BLaER1 (cell line): ENCODE data around the gene AP4M1.
A peak's percentile ranks its signal among the peaks of the same experiment; 100 is the strongest.

Source experiments
- H3K27ac ChIP-seq: shearing (Covaris generic); formaldehyde crosslinking; 2 replicates; pipeline ENCODE4 v1.8.1; 2022
- H3K27me3 ChIP-seq: shearing (Covaris generic); formaldehyde crosslinking; 2 replicates; pipeline ENCODE4 v1.8.1; 2022
- H3K36me3 ChIP-seq: shearing (Covaris generic); formaldehyde crosslinking; 2 replicates; pipeline ENCODE4 v1.8.1; 2022
- H3K4me1 ChIP-seq: shearing (Covaris generic); formaldehyde crosslinking; 2 replicates; pipeline ENCODE4 v1.8.1; 2022
- H3K4me2 ChIP-seq: shearing (Covaris generic); formaldehyde crosslinking; 2 replicates; pipeline ENCODE4 v1.8.1; 2022
- H3K4me3 ChIP-seq: shearing (Covaris generic); formaldehyde crosslinking; 2 replicates; pipeline ENCODE4 v1.8.1; 2022
- H3K9ac ChIP-seq: shearing (Covaris generic); formaldehyde crosslinking; 2 replicates; pipeline ENCODE4 v1.8.1; 2022
- H3K9me3 ChIP-seq: shearing (Covaris generic); formaldehyde crosslinking; 2 replicates; pipeline ENCODE4 v1.8.1; 2022
- H4K20me1 ChIP-seq: shearing (Covaris generic); formaldehyde crosslinking; 2 replicates; pipeline ENCODE4 v1.8.1; 2022
- Cebpa-rat ChIP-seq: shearing (Covaris generic); IDR thresholded peaks from 2 replicates; pipeline ENCODE4 v1.8.1; 2022

The AP4M1 gene

GRCh38 chr7:100082978-100083377 is 18.5 kb upstream of the AP4M1 start:
- Histone ChIP-seq H3K4me1 (peaks cover 29% of the 10 kb centered on the region), H3K27ac (no peak overlapping the region), H3K4me3 (no peak overlapping the region), H3K27me3 (peaks cover 13% of the 10 kb centered on the region), H3K36me3 (peaks cover 23% of the 10 kb centered on the region), H3K9me3 (peaks cover 10% of the 10 kb centered on the region), H3K9ac (no peak overlapping the region), H4K20me1 (peaks cover 25% of the 10 kb centered on the region; the same call in 1 of the 2 replicates), H3K4me2 (peak overlapping the region; percentile 71)
- no peak for TF ChIP-seq Cebpa-rat

- H3K27me3 ChIP-seq = peaks cover 13% of the 10 kb centered on the region
- H3K4me2 ChIP-seq = no peak overlapping the region
- H3K36me3 ChIP-seq = peaks cover 7% of the 10 kb centered on the region
- H3K9ac ChIP-seq = no peak overlapping the region
- H3K4me3 ChIP-seq = no peak overlapping the region
- H3K4me1 ChIP-seq = peaks cover 32% of the 10 kb centered on the region
- H3K27ac ChIP-seq = no peak overlapping the region
- H4K20me1 ChIP-seq = no peaks in the 10 kb centered on the region; the same call in 1 of the 2 replicates
- no peak for TF ChIP-seq Cebpa-rat
- H3K9me3 ChIP-seq = no peaks in the 10 kb centered on the region
These were observed 15.9 kb upstream of the AP4M1 start for GRCh38 chr7:100085515-100085914.

GRCh38 chr7:100087055-100087750 is 14.2 kb upstream of the AP4M1 start:
- no peak for TF ChIP-seq Cebpa-rat
- H3K36me3 ChIP-seq = peaks cover 24% of the 10 kb centered on the region
- peaks cover 17% of the 10 kb centered on the region for H4K20me1 ChIP-seq
- H3K4me2 ChIP-seq = no peak overlapping the region
- no peak overlapping the region for H3K4me3 ChIP-seq
- H3K4me1 ChIP-seq = peaks cover 35% of the 10 kb centered on the region
- H3K9me3 ChIP-seq = no peaks in the 10 kb centered on the region
- peaks cover 13% of the 10 kb centered on the region for H3K27me3 ChIP-seq
- no peak overlapping the region for H3K27ac ChIP-seq
- H3K9ac ChIP-seq = no peak overlapping the region

- H3K27me3 ChIP-seq = peaks cover 4% of the 10 kb centered on the region; the same call in 1 of the 2 replicates
- peaks cover 26% of the 10 kb centered on the region for H4K20me1 ChIP-seq
- no peaks in the 10 kb centered on the region for H3K9me3 ChIP-seq
- TF ChIP-seq Cebpa-rat = no peak
- peak overlapping the region; percentile 91 for H3K27ac ChIP-seq
- H3K4me3 ChIP-seq = peak overlapping the region; percentile 87
- H3K9ac ChIP-seq = peak overlapping the region; percentile 96
- H3K4me2 ChIP-seq = peak overlapping the region; percentile 79
- H3K36me3 ChIP-seq = peaks cover 33% of the 10 kb centered on the region
- H3K4me1 ChIP-seq = peaks cover 28% of the 10 kb centered on the region
These were observed 13.3 kb upstream of the AP4M1 start for GRCh38 chr7:100088095-100088620.

GRCh38 chr7:100088621-100089457 is 12.6 kb upstream of the AP4M1 start, which contains the start of gene COPS6:
Gene COPS6 (plus strand): TSS chr7:100088969. CDS start chr7:100088991, 22 bp downstream.
- Histone ChIP-seq H4K20me1 (peaks cover 33% of the 10 kb centered on the region), H3K36me3 (peaks cover 40% of the 10 kb centered on the region), H3K27me3 (no peaks in the 10 kb centered on the region), H3K9me3 (no peaks in the 10 kb centered on the region), H3K4me3 (peak within 1 kb of the TSS; percentile 87), H3K9ac (peak within 1 kb of the TSS; percentile 96), H3K27ac (peak within 1 kb of the TSS; percentile 91), H3K4me2 (peak within 1 kb of the TSS; percentile 79), H3K4me1 (peaks cover 35% of the 10 kb centered on the region)
- no peak for TF ChIP-seq Cebpa-rat

- H3K9me3 ChIP-seq = no peaks in the 10 kb centered on the region
- no peaks in the 10 kb centered on the region for H3K27me3 ChIP-seq
- peak overlapping the region; percentile 91 for H3K27ac ChIP-seq
- H3K4me2 ChIP-seq = peak overlapping the region; percentile 79
- H3K36me3 ChIP-seq = peaks cover 48% of the 10 kb centered on the region
- peaks cover 41% of the 10 kb centered on the region for H4K20me1 ChIP-seq
- no peak for TF ChIP-seq Cebpa-rat
- peaks cover 35% of the 10 kb centered on the region for H3K4me1 ChIP-seq
- peak overlapping the region; percentile 87 for H3K4me3 ChIP-seq
- H3K9ac ChIP-seq = peak overlapping the region; percentile 96
These were observed 11.8 kb upstream of the AP4M1 start for GRCh38 chr7:100089458-100090196.

GRCh38 chr7:100090527-100091410 is 10.7 kb upstream of the AP4M1 start:
- H3K9me3 ChIP-seq = no peaks in the 10 kb centered on the region
- H3K27ac ChIP-seq = no peak overlapping the region
- H3K27me3 ChIP-seq = no peaks in the 10 kb centered on the region
- peaks cover 40% of the 10 kb centered on the region for H3K4me1 ChIP-seq
- H3K4me2 ChIP-seq = peak overlapping the region; percentile 79; the same call in 1 of the 2 replicates
- peaks cover 52% of the 10 kb centered on the region for H4K20me1 ChIP-seq
- peak overlapping the region; percentile 96; the same call in 1 of the 2 replicates for H3K9ac ChIP-seq
- no peak for TF ChIP-seq Cebpa-rat
- no peak overlapping the region for H3K4me3 ChIP-seq
- peaks cover 60% of the 10 kb centered on the region for H3K36me3 ChIP-seq

GRCh38 chr7:100091411-100092181 is 9.8 kb upstream of the AP4M1 start:
- peaks cover 68% of the 10 kb centered on the region for H3K36me3 ChIP-seq
- H3K27me3 ChIP-seq = no peaks in the 10 kb centered on the region
- TF ChIP-seq Cebpa-rat = no peak
- no peak overlapping the region for H3K9ac ChIP-seq
- H3K9me3 ChIP-seq = no peaks in the 10 kb centered on the region
- no peak overlapping the region for H3K27ac ChIP-seq
- H3K4me2 ChIP-seq = no peak overlapping the region
- peaks cover 60% of the 10 kb centered on the region for H4K20me1 ChIP-seq
- peaks cover 47% of the 10 kb centered on the region for H3K4me1 ChIP-seq
- H3K4me3 ChIP-seq = no peak overlapping the region
